KBM-7 (cell line): ENCODE results near the gene ZNF672.
"Not testable (repeated sequence)": the region's sequence is repeated elsewhere in the genome, so short reads cannot be mapped to it uniquely, and the experiment has no call there.

Source experiments
- DNase-seq: peaks from one replicate; pipeline ENCODE4 v3.0.0-alpha.2; 2015
- in situ Hi-C: fragments of 300-500 bp; cut with MboI; formaldehyde crosslinking; loops from 2 replicates; pipeline ENCODE4 v1.14.3; 2020; ENCODE audit warnings: low sequenced_read_pairs, low pct_unique_long_range_greater_than_20kb, mixed read lengths

Gene ZNF672

GRCh38 chr1:248825909-248826760 is 11.9 kb upstream of the ZNF672 start, which contains the start of gene SH3BP5L:
TSS of gene SH3BP5L (minus strand) at chr1:248825915. CDS start at chr1:248824935, 980 bp downstream.
- in situ Hi-C loops, result no loop called here
- peak; percentile 97 for DNase-seq

- in situ Hi-C loops, result no loop called here
- peak; percentile 84 for DNase-seq
These were observed 9.2 kb upstream of the ZNF672 start for GRCh38 chr1:248828845-248829244.

DNA sequence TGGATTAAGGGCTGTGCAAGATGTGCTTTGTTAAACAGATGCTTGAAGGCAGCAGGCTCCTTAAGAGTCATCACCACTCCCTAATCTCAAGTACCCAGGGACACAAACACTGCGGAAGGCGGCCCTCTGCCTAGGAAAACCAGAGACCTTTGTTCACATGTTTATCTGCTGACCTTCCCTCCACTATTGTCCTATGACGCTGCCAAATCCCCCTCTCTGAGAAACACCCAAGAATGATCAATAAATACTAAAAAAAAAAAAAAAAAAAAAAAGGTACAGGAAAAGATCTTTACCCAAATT is 7.4 kb upstream of the ZNF672 start:
- in situ Hi-C loops, DNase-seq: not testable (repeated sequence)

DNA sequence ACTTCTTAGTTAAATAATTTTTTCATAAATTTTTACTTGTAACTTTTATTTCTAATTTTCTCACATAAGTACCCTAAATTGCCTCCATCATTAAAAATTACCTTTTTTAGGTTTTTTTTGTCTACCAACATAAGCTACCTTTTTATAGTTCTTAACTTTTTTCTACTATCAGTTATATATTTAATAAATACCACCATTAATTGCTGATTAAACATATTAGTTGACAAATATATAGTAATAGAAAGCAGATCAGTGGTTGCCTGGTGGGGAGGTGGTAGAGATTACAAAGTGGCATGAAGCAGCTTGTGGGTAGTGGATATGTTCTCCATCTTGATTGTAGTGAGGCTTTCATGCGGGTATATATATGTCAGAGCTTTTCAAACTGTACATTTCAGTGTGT is 6.2 kb upstream of the ZNF672 start:
- in situ Hi-C loops, result no loop called here
- DNase-seq, result no peak

- DNase-seq, result peak; percentile 75
- in situ Hi-C loops, result no loop called here
These were observed 3.6 kb upstream of the ZNF672 start for GRCh38 chr1:248834343-248834940.

DNA sequence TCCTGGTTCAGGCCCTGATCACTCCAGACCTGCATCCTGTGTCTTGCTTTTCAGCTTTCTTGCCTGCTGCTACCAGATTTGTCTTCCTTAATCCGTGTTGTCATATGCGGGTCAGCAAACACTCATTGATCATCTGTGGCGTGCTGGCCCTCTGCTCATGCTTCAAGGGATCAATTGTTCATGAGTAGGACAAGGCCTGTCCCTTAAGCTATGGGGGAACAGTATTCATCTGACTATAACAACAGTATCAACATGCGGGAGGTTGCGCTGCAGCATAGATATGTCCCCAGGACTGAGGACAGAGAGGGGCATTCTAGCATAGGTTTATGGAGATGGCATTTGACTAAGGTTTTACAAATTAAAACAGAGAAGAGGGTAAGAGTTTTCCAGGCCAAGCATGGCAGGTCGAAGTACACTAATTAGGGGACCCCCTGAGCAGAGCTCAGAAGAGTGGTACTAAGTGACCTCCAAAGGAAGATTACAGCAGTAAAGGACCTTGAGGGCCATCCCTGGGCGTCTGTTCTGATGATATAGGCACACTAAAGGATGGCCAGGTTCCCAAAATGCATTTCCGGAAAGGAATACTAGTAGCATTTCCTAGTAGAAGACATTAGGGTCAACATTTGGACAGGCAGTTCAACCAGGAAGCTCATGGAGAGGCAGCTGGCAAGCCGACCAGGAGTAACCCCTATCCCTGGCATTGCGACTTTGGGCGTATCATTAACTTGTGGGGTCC is 811 bp upstream of the ZNF672 start:
- in situ Hi-C loops, result no loop called here
- DNase-seq, result no peak

DNA sequence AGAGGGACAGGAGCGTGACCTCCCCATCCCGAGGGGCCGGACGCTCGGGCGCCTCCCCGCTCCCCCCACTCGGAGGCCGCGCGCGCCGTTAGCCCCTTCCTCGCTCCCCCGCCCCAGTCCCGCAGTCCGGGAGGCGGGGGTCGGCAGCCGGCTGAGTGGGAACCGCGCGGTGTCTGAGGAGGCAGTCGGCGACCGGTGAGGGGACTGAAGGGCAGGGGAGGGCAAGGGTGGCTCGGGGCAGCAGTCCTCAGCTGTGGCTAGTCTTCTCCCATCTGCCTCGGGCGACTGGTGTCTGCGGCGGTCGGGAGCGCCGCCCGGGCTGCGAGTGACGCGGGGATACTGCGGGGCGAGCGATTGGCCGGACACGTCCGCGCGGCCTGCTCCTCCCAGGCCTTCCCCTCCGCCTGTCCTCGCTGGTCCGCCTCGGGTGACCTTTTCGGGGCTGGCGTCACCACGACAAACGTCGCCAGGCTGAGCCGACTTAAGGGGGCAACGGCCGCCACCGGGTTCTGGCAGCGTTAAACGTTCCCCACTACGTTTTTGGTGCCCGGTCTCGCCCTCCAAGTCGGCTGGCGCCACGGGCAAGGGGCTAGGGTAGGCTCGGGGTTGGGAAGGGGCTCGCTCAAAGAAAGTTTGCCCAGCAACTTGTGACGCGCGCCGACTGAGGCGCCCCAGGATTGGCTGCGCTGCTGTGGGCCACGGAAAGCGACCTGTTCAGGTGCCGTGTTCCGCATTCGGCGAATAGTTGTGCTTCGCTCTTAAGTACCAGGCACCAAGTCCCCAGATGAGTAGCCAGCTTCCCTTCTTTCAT is 538 bp downstream of the ZNF672 start:
- DNase-seq, result peak; percentile 91
- in situ Hi-C loops, result no loop called here

DNA sequence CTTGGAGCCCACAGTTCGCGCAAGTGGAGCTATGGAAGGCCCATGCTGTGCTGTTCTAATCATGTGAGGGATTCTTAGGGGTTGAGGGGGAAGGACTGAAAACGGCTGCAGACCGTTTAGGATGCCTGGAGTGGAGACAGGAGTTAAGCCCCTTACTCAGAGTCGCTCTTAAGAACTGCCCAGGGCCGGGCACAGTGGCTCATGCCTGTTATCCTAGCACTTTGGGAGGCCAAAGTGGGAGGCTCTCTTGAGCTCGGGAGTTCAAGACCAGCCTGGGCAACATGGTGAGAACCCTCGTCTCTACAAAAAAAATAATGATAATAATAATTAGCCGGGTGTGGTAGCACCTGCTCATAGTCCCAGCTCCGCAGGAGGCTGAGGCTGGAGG is 1.1 kb downstream of the ZNF672 start:
- no peak for DNase-seq
- in situ Hi-C loops, result no loop called here

DNA sequence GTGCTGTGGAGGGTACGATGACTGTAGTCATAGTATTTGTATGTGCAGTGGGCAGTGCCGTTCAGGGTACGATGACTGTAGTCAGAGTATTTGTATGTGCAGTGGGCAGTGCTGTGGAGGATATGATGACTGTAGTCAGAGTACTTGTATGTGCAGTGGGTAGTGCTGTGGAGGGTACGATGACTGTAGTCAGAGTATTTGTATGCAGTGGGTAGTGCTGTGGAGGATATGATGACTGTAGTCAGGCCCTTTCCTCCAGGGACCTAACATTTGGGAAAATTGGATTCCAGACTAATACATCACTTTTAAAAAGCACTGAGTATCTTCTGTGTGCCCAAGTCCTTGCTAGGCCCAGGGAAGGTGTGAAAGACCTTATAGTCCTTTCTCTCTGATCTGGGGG is 2.9 kb downstream of the ZNF672 start:
- no peak for DNase-seq
- in situ Hi-C loops, result no loop called here

GRCh38 chr1:248841702-248842395 is 3.8 kb downstream of the ZNF672 start:
- DNase-seq, result peak; percentile 82
- in situ Hi-C loops, result no loop called here

GRCh38 chr1:248842781-248843331 is 4.8 kb downstream of the ZNF672 start:
- no peak for DNase-seq
- in situ Hi-C loops, result no loop called here

GRCh38 chr1:248843687-248844086 is 5.7 kb downstream of the ZNF672 start:
- in situ Hi-C loops, result no loop called here
- DNase-seq, result no peak

DNA sequence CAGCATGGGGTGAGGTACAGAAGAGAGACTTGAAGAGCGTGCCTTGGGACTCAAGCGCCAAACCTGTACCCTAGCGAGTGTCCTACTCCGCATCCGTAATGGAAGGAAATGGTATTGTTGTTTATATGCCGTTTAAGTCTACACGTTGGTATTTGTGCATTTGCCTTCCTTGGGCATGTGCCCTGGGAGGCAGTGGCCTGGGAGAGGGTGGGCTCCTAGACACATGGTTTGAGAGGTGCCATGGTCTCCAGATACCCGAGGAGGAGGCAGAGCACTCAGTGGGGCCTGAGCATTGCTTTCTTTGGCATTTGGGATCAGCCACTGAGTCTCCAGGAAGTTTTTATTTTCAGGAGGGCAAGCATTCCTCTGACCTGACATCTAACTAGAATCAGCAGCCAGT is 6.5 kb downstream of the ZNF672 start:
- DNase-seq, result no peak
- in situ Hi-C loops, result no loop called here

GRCh38 chr1:248847181-248847955 is 9.3 kb downstream of the ZNF672 start:
- DNase-seq, result no peak
- in situ Hi-C loops, result no loop called here

- in situ Hi-C loops, result no loop called here
- no peak for DNase-seq
These were observed 10.0 kb downstream of the ZNF672 start for GRCh38 chr1:248847956-248848561.

DNA sequence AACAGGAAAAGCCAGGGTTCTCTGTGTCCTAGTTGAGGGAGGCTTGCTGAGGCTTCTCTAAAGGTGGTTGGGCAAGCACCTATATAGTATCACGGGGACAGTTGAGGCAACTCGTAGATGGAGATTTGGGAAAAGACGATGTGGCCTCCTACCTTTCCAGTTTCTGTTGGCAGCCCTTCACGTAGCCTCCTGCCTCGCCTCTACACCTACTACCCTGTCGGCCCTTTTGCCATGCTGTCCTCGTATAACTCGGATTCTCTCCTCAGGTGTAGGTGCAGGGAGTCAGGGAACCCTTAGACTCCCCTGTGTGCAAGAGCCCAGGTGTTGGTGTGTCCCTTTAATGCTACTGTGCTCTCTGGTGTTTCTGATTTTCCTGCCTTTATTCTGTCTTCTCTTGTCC is 10.6 kb downstream of the ZNF672 start:
- in situ Hi-C loops, result no loop called here
- no peak for DNase-seq

- DNase-seq, result no peak
- in situ Hi-C loops, result no loop called here
These were observed 11.1 kb downstream of the ZNF672 start for GRCh38 chr1:248849152-248849551.

DNA sequence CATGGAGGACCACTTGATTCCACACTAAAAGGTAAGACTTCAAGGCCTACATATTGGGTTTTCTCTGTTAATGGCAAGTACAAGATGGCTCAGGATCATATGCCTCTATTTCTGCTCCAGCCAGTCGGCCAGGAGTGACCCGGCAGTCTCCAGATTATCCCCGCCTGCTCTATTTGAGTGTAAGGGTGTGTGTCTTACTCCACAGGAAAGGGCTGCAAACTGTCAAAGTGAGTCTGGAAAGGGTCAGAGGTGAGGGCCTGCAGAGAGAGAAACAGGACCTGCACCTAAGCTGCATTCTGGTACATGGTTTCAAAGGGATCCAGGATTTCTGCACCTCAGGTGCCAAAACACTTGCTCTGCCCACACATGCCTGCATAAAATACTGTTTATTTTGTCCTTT is 11.6 kb downstream of the ZNF672 start:
- DNase-seq, result no peak
- in situ Hi-C loops, result no loop called here
